ENCODE results near the gene TAS2R19.
"Not testable (repeated sequence)": the region's sequence is repeated elsewhere in the genome, so short reads cannot be mapped to it uniquely, and the experiment has no call there.

Gene TAS2R19

DNA sequence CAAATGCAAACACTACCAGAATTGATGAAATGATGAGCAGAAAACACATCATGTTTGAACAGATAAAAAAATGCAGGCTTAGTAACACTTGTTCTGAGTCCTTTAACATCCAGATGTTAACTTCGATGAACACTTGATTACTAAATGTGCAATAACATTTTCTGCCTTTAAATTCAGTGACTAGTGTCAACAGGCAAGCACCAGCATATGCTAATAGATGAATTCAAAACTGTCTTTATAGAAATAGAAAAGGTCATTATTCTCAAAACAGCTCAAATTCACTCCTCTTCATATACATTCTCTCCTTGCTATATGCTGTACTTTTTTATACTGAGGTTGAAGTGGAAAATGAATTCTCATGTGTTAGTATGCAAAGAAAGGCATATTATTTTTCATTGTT is at the start of gene TAS2R19:
Gene TAS2R19 (minus strand): TSS at position 101 of the 400 bp plus-strand sequence. CDS start 49 bp downstream, at position 52.
- DNase-seq, result no peak

DNA sequence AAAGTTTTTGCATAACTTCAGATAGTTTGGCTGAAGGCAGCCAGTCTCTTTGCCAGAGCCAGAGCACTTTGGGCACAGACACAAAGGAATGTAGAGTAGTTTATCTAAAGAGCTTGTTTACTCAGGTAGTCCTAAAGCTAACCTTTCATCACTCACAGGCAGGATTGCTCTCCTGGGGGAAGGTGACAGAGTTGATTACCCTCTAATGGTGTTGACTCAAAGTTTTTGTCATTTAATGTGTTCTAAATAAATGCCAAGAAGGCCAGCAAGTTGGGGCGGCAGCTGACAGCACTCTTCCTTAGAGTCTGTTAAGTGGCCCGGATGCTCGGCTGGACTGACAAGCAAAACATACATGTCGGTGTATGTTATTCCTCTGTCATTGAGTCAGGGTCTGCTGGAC is 49.0 kb upstream of the TAS2R19 start:
- no peak for DNase-seq

DNA sequence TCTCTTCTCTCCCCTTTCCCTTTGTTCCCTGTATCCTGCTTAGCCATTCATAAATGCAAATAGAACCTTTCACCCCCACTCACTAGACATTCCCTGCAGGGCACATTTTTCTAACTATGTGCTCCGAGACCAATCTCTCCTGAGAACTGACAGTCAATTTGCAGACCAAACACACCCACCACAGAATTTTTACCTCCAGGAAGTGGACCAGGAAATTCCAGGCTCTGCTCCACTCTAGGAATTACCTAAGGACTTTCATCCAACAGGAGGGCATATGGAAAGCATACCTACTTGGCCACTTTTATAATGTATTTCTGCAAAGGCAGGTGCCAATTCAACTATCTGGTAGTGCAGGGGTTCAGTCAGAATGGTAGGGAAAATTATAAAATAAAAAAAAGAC is 48.6 kb upstream of the TAS2R19 start:
- no peak for DNase-seq

GRCh38 chr12:11069854-11070365 is 47.5 kb upstream of the TAS2R19 start:
- no peak for DNase-seq

GRCh38 chr12:11067514-11067913 is 45.1 kb upstream of the TAS2R19 start:
- DNase-seq, result no peak

- not testable (repeated sequence) for DNase-seq
Observed at GRCh38 chr12:11062194-11062593, 39.8 kb upstream of the TAS2R19 start, which contains the start of gene TAS2R46. TAS2R46 (minus strand) TSS chr12:11062294; CDS start chr12:11062294, 0 bp downstream.

DNA sequence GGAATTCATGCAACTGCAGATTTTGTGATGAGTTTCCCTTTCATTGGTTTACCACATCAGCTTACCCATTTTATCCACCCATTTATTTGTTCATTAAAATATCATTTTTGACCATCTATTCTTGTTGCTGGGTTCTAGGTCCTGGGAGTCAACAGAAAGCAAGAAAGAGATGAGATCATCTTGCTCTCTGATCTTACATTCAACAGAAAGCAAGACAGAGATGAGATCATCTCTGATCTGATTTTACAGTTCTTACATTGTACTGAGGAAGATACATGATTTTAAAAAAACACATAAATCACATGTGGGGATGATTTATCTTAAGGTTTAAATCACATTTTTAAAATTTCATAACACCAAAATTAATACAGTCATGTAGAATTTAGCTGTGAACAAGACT is 37.4 kb upstream of the TAS2R19 start:
- no peak for DNase-seq

GRCh38 chr12:11059041-11059440 is 36.6 kb upstream of the TAS2R19 start:
- DNase-seq, result no peak

GRCh38 chr12:11055306-11055705 is 32.9 kb upstream of the TAS2R19 start:
- DNase-seq, result no peak

- DNase-seq, result not testable (repeated sequence)
Observed at GRCh38 chr12:11049806-11050531, 27.5 kb upstream of the TAS2R19 start.

- not testable (repeated sequence) for DNase-seq
Observed at GRCh38 chr12:11041366-11041765, 18.9 kb upstream of the TAS2R19 start.

GRCh38 chr12:11040162-11040561 is 17.7 kb upstream of the TAS2R19 start:
- DNase-seq, result no peak

GRCh38 chr12:11039171-11039570 is 16.8 kb upstream of the TAS2R19 start:
- DNase-seq, result no peak

DNA sequence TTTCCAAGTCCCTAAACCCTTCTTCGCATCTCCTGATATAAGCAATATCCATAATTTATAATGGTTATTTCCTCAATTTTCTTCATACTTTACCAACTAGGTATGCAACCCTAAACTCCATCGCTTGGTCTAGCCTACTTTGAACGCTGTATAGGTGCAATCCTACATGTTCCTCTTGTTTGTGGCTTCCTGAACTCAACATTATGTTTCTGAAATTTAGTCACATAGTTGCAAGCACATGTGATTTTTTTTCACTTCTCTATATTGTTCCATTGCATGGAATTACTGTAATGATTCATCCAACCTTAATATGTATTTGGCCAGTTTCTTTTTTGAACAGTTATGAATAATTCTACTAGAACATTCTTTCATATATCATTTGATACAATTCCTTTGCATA is 11.5 kb upstream of the TAS2R19 start:
- DNase-seq, result not testable (repeated sequence)

GRCh38 chr12:11031307-11031706 is 8.9 kb upstream of the TAS2R19 start, which contains the start of gene TAS2R31:
TAS2R31 (minus strand) TSS chr12:11031407; CDS start chr12:11031335, 72 bp downstream.
- no peak for DNase-seq

DNA sequence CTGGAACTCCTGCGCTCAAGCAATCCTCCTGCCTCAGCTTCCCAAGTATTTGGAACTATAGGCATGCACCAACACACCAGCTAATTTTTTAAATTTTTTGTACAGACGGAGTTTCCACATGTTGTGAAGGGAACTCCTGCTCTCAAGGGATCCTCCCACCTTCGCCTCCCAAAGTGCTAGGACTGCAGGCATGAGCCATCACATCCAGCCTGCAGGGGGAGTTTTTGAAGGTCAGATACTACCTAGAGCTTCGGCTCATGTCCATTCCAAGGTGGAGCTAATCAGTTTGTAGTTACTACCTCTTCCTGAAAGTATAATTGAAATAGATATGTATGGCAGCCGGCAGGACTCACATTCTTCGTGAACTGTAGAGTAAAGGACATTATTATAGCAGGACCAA is 3.7 kb upstream of the TAS2R19 start:
- no peak for DNase-seq

GRCh38 chr12:11023387-11023786 is 967 bp upstream of the TAS2R19 start:
- DNase-seq, result no peak

- DNase-seq, result no peak
Observed at GRCh38 chr12:11016937-11017336, 5.5 kb downstream of the TAS2R19 start.

DNA sequence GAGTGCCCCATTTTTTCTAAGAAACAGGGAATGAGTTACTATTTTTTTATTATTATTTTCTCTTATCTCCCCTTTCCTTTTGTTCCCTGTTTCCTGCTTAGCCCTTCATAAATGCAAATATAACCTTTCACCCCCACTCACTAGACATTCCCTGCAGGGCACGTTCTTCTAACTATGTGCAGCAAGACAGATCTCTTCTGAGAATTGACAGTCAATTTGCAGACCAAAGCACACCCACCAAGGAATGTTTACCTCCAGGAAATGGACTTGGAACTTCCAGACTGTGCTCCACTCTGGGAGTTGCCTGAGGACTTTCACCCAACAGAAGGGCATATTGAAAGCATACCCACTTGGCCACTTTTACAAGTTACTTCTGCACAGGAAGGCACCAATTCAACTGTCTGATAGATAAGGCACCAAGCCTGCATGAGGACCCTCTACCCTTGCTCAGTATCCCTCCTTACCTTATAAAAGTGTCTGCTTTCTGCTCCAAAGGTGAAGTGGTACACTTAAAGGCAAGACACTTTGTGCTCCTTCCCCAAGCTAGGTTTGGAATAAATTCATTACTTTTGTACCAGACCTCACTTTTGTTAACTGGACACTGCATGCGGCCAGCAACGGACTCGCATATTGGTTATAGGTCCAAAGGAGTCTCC is 6.5 kb downstream of the TAS2R19 start:
- DNase-seq, result no peak

DNA sequence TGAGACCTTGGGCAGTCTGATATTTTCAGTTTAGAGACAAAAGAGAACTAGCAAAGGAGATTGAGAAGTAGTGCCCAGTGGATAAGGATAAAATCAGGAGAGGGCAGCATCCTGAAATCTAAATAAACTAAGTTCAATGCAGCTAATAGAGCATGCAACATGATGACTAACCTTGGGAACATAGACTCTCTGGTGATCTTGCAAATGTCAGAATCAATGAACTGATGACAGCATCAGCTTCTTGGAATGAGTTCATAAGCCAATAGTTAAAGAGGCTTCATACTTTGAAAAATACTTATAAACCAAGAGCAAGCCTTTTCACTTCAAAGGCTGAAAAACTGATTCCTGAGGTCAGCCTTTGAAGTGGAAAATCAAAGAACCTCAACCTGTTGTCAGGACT is 8.2 kb downstream of the TAS2R19 start:
- DNase-seq, result no peak

DNA sequence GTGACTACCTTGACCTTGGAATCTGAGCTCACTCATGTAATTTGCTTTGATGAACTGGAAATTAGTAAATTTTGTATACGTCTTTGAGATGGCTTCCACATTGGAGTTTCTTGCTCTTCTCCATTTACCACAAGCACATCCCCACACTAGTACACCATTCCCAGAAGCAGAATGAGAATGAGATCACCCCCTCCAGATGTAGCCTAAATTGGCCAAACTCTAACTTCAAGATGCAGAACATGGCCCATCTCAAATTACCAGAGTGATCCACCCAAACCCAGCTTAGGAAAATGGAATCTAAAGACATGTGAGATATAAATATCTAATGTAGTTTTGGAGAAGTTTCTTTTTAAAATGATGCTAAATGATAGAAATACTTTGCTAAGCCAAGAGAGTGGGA is 14.8 kb downstream of the TAS2R19 start:
- no peak for DNase-seq

GRCh38 chr12:10998204-10998603 is 24.2 kb downstream of the TAS2R19 start, which contains the start of gene TAS2R20:
TAS2R20 (minus strand) TSS chr12:10998304; CDS start chr12:10997875, 429 bp downstream.
- DNase-seq, result no peak

DNA sequence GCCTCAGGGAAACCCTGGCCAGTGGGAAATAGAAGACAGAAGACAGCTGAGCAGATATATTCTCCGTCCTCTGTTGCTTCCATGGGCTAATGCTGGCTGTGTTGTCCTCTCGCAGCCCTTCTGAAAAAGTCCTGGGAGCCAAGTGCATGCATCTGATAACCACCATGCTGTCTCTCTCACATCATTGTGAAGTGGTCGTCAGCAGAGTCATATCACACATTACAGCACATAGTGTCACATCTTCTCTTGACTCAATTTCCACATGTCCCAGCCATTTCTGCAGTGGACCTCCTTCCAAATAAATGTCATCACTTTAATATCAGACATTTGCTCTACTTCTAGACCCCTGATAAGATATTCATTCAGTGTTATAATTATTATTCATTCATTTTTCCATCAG is 28.1 kb downstream of the TAS2R19 start:
- no peak for DNase-seq

GRCh38 chr12:10989107-10989506 is 33.3 kb downstream of the TAS2R19 start:
- no peak for DNase-seq

All from NCI-H1930 (cell line).